Measurements from ENCODE around the gene NUP93.

NUP93 gene

DNA sequence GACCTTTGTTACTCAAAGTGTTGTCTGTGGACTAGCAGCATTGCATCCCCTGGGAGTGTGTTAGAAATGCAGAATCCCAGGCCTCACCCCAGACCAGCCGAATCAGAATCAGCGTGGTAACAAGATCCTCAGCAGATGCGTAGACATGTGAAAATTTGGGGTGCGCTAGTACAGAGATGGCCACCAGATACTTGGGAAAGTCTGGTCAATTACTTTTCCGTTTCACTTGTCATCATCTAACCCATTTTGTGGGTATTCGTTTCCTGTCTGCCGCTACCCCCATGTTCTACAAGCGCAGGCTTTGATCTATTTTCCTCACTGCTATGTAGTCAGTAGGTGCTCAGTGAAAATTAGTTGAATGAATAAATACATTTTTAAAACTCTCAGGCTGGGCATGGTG, 168.9 kb downstream of the NUP93 start:
- H4K20me1 ChIP-seq (ENCODE audit: insufficient read depth, low read length) = no peaks in the 10 kb centered on the region
- peaks cover 7% of the 10 kb centered on the region for H3K4me1 ChIP-seq (ENCODE audit: low read length)
- no peak overlapping the region for H3K27ac ChIP-seq (ENCODE audit: low read length)
- H3K4me3 ChIP-seq (ENCODE audit: low read length) = no peak overlapping the region
- no peaks in the 10 kb centered on the region for H3K36me3 ChIP-seq (replicated peaks; ENCODE audit: insufficient read depth, low read length)
- H3K9me3 ChIP-seq (replicated peaks; ENCODE audit: insufficient read depth, low read length) = no peaks in the 10 kb centered on the region
- no peaks in the 10 kb centered on the region for H3F3A ChIP-seq (ENCODE audit: insufficient read depth, low read length)
- no peak for TF ChIP-seq EZH2phosphoT487 (IDR thresholded peaks at IDR 0.05; ENCODE audit: low read length)
- no peak for TF ChIP-seq CTCF (IDR thresholded peaks at IDR 0.05; ENCODE audit: low read length)
- no peak for TF ChIP-seq EZH2 (optimal IDR thresholded peaks at IDR 0.05; ENCODE audit: low read depth, low read length)
- H3K79me2 ChIP-seq (ENCODE audit: low read length) = no peaks in the 10 kb centered on the region
- H3K9ac ChIP-seq (ENCODE audit: low read length) = no peak overlapping the region
- no peaks in the 10 kb centered on the region for H3K27me3 ChIP-seq (replicated peaks; ENCODE audit: insufficient read depth, low read length)
- no peak for DNase-seq
- H2AFZ ChIP-seq (ENCODE audit: low read length) = no peak overlapping the region
- H3K4me2 ChIP-seq (ENCODE audit: low read depth, low read length) = no peak overlapping the region
- H3K9me2 ChIP-seq (replicated peaks; ENCODE audit: insufficient read depth, low read length) = no peaks in the 10 kb centered on the region

Data from MM.1S (cell line).